SW480 (cell line): Measurements from ENCODE around the gene DENND6A.
A peak's percentile ranks its signal among the peaks of the same experiment; 100 is the strongest.
"Not testable (repeated sequence)": the region's sequence is repeated elsewhere in the genome, so short reads cannot be mapped to it uniquely, and the experiment has no call there.

ENCODE experiments used
- DNase-seq: peaks from one replicate; pipeline ENCODE4 v3.0.0-alpha.2; 2016; ENCODE audit warnings: low spot score

The DENND6A gene

DNA sequence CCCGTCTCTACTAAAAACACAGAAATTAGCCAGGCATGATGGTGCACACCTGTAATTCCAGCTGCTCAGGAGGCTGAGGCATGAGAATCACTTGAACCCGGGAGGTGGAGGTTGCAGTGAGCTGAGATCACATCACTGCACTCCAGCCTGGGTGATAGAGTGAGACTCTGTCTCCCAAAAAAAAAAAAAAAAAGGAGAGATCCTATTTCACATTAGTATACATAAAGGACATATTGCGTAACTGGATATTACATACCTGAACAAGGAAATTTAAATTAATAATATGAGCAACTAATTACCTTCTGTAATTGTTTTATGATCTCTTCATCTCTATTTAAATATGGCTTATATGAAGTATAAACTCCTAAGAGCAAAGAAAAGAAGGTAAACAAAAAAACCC lies 58.6 kb downstream of the DENND6A start:
- not testable (repeated sequence) for DNase-seq

DNA sequence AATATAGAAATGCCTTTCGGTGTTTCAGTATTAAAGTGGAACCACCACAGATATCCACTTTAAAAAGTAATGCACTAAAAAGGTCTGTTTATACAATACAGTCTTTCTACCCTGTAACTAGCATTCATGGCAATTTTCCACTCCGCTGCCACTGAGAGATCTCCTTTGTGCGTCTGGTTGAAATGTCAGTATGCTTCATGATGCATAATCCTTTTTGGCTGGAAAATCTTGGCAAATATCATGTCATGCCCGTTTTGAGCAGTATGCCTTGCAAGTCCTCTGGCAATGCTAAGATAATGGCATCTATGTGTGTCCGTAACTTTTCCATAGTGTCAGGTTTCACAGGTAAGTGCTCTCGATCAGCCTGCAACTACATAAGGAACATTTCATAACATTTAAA lies 64.9 kb downstream of the DENND6A start:
- DNase-seq: no peak

DNA sequence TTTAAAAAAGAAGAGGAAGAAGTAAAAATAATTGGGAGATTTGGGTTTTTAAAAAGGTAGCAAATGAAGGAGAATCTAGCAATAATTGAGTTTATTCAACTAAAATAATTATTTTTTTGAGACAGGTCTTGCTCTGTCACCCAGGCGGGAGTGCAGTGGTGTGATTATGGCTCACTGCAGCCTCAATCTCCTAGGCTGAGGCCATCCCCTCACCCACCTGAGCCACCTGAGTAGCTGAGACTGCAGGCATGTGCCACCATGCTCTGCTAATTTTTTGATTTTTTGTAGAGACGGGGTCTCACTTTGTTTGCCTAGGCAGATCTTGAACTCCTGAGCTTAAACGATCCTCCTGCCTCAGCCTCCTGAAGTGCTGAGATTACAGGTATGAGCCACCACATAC lies 68.1 kb downstream of the DENND6A start:
- DNase-seq: no peak

DNA sequence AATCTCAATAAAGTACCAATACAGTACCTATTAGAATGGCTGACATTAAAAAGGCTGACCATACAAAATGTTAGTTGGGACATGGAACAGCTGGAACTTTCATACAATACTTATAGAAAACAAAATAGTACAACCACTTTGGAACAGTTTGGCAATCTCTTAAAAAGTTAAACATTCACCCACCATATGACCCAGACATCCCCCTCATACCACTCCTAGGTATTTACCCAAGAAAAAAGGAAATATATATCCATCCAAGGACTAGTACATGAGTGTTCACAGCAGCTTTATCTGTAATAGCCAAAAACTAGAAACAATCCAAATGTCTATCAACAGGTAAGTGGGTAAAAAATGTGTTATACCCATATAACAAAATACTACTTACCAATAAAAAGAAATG lies 70.5 kb downstream of the DENND6A start:
- DNase-seq: no peak

DNA sequence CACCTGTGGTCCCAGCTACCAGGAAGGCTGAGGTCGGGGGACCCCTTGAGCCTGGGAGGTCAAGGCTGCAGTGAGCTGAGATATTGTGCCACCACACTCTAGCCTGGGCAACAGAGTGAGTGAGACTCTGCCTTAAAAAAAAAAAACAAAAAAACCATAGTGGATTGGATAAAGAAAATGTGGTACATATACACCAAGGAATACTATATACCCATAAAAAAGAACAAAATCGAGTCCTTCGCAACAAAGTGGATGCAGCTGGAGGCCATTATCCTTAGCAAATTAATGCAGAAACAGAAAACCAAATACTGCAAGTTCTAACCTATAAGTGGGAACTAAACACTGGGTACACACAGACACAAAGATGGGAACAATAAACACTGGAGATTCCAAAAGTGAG lies 75.1 kb downstream of the DENND6A start:
- DNase-seq: no peak

DNA sequence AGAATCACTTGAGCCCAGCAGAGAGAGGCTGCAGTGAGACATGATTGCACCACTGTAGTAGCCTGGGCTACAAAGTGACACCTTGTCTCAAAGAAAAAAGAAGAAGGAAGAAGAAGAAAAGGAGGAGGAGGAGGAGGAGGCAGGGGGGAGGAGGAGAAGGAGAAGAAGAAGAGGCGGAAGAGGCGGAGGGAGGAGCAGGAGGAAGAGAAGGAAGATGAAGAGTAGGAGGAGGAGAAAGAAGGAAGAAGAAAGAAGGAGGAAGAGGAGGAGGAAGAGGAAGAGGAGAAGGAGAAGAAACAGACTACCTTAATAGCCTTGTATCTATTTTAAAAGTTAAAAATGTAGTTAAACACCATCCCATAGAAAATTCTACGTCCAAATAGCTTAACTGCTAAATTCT lies 76.6 kb downstream of the DENND6A start:
- no peak for DNase-seq

DNA sequence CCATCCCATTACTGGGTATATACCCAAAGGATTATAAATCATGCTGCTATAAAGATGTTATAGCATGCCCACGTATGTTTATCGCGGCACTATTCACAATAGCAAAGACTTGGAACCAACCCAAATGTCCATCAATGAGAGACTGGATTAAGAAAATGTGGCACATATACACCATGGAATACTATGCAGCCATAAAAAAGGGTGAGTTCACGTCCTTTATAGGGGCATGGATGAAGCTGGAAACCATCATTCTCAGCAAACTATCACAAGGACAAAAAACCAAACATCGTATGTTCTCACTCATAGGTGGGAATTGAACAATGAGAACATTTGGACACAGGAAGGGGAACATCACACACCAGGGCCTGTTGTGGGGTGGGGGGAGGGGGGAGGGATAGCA lies 81.0 kb downstream of the DENND6A start:
- not testable (repeated sequence) for DNase-seq

DNA sequence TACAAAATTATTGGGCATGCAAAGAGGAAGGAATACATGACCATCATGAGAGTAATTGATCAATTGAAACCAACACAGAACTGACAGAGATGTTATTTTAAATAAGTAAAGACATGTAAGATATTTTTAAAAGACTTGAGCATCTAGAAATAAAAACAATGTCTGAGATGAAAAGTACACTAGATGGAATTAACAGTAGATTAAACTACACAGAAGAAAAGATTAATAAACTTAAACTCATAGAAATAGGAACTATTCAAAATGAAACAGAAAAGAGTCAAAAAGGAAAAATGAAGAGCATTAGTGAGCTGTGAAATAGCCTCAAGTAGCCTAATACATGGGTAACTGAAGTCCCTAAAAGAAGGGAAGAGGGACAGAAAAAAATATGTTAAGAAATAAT lies 87.2 kb downstream of the DENND6A start:
- DNase-seq: no peak

DNA sequence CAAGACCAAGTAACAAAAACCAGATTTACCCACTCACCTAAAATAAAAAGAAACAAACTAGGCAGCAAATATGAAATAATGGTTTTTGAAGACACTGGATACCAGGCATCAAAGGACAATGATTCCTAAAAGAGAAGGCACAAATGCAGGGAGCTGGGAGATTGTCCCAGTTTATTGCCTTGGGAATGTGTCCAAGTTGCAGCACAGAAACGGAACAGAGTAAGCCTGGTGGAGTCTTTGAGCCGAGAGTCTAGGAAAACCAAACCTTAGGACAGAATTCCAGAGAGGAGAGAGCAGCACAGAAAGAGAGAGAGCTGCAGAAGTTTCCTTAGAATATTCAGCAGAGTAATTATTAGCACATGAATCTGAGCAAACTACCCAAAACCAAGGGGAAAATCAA lies 87.9 kb downstream of the DENND6A start:
- no peak for DNase-seq

DNA sequence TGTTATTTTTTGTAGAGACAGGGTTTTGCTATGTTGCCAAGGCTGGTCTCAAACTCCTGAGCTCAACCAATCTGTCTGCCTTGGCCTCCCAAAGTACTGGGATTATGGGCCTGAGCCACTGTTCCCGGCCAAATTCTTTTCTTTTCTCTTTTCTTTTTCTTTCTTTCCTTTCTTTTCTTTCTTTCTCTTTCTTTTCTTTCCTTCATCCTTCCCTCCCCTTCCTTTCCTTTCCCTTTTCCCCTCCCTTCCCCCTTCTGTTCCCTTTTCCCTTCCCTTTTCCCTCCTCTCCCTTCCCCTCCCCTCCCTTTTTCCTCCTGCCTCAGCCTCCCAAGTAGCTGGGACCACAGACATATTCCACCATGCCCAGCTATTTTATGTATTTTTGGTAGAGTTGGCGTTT lies 92.7 kb downstream of the DENND6A start:
- DNase-seq: no peak

DNA sequence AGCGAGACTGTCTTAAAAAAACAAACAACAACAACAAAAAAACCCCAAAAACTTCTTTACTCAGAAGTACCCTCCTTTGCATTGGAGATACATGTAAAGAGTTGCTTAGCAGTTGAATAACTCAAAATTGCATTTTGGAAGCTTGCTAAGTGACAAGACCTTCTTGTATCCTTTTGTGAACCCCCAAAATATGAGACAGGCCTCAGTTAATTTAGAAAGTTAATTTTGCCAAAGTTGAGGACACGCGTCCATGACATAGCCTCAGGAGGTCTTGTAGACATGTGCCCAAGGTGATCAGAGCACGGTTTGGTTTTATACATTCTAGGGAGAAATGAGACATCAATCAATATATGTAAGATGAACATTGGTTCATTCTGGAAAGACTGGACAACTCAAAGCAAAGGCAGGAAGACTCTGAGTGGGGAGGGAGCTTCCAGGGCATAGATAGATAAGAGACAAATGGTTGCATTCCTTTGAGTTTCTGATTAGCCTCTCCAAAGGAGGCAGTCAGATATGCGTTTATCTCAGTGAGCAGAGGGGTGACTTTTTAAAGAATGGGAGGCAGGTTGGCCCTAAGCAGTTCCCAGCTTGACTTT lies 94.0 kb downstream of the DENND6A start:
- DNase-seq: no peak

DNA sequence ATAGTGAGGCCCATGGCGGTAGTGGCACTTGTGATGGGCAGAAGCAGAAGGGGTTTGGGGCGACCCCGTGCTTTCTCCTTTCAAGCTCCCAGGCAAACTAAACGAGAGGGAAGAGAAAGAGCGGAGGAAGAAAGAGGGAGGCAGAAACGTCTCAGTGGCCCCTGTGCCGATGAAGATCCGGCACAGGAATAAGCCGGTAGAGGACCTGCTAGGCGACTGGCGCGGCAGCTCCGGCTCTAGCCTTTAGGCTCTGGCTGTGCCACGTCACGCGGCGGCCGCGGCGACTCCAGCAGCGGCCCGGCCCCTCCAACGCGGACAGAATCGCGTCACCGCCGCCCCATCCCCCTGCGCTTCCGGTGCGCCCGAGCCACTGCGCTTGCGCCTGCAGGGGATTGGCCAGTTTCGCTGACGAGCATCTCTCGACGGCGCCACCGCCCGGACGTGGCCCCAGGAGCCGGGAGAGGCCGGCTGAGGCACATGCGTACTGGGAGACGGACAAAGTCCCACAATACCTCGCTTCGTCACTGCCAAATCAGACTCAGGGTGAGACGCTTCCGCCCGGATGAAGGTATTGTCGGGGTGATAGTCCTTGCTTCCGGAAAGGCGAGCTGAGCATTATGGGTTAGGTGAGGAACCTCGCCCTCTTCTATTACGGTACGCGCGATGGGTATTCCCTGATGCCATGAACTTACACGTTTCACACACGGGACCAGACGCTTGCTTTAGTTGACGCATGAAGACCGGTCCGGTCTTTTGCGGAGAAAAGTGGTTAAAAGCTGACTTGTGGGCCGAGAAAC lies 95.6 kb downstream of the DENND6A start, which contains the start of gene ARF4:
Gene ARF4 (minus strand): TSS at position 218 of the 797 bp plus-strand sequence. CDS start 204 bp downstream, at position 14.
- peak; percentile 99 for DNase-seq

DNA sequence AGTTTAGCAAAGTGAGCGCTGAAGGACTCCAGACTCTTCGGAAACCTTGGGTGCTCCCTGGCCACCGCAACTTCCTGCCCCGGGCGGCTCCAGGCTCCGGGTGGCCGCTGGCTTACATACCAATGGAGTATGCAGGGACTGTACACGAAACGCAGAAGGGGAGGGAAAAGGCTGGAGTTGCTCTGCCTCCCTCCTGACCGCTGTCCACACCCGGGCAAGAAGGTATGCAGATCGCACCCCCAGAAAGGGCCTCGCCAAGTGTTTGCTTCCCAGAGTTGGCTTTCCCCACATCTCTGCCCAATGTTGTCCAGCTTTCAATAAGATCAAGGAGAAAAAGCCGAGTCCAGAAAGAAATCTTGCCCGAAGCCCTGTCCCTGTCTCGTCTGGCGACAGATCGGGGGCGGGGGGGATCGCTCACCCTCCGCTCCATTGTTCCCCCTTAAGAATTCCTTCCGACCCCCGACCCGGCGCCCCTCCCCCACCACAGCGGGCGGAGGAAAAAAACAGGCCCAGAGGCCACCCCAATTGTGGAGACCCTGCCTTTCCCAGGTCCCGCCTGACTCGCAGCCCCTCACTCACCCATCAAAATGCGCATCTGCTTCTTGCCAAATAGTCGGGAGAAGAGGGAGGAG lies 96.3 kb downstream of the DENND6A start:
- DNase-seq: peak; percentile 93

DNA sequence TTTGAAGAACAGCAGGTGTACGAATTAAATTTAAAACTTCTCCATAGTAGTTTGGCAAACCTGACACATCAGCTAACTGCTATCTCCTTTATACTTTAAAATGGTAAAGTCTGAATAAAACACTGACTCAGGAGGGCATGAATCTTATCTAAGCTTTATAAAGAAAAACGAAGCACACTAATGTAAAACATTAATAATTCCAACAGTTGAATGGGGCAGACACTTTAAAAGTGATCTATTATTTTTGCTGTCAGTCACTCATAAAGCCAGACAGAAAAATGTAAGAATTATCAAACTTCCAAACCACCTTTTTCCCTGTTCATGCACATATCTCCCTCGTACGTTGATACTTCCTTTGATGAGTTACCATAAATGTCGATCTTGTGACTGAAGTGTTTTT lies 98.3 kb downstream of the DENND6A start:
- DNase-seq: no peak

DNA sequence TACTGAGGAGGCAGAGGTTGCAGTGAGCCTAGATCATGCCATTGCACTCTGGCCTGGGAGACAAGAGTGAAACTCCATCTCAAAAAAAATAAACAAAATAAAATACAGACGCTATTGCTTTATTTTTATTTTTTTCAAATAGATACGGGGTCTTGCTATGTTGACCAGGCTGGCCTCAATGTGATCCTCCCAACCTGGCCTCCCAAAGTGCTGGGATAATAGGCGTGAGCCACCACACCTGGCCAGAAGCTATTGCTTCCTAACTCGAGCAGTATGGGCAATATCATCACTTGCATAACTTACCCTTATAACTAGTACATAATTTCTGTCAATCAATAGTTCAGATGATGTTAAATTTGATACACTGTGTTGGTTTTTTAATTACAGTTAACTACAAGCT lies 98.7 kb downstream of the DENND6A start:
- DNase-seq: no peak

DNA sequence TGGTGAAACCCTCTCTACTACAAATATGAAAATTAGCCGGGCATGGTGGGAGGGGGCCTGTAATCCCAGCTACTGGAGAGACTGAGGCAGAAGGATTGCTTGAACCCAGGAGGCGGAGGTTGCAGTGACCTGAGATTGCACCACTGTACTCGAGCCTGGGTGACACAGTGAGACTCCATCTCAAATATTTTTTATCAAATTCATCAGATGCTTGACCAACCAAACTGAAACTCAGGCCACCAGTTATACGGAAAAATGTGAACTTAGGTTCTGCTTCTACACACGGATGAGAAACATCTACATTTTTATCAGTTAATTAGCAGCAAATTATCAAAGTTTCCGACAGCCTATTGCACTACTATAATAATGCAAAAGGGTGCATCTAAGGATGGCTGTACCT lies 100.6 kb downstream of the DENND6A start:
- no peak for DNase-seq

DNA sequence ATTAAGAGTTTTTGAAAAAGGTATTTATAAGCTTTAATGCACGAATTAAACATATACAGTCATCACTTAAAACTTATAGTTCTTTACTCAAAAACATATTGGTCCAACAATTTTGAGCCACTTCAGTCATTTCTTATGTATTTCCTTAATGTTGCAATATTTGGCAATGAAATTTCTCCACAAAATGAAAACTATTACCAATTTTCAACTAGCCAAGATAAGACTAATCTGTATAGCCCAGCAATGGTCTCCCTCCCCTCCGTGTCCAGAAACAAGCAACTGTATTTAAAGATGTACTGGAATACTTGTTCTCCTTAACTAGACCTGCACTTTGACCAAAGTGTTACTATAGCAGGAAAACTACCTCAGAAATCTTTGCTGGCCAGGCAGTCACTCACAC lies 105.0 kb downstream of the DENND6A start:
- no peak for DNase-seq

DNA sequence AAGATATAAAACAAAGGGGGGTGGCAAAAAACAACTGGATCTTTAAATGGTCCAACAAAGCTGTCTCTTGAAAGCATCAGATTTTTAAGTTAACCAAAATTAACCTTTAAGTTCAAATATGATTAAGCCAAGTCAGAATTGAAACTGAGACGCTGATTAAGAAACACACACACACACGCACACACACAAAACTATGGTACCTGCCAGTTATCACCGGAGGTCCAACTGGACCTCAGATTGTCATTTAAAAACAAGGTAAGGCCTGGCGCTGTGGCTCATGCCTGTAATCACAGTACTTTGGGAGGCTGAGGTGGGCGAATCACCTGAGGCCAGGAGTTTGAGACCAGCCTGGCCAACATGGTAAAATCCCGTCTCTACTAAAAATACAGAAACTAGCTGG lies 106.1 kb downstream of the DENND6A start:
- no peak for DNase-seq

DNA sequence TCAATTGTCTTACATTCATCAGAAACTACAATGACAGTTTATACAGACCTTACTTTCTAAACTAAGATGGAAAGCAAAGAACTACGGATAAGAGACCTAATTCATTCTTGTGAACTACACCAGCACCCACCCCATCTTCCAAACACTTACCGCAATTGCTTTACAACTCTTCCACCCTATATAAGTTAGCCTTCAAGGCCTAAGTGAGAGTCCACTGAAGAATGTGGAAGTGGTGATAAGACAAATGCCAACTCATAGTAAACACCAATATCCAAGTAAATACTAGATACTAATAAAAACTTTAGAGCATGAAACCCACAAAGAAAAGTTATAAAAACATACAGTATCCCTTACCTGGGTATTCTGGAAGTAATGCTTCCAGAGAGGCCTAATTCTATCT lies 109.3 kb downstream of the DENND6A start:
- DNase-seq: no peak

DNA sequence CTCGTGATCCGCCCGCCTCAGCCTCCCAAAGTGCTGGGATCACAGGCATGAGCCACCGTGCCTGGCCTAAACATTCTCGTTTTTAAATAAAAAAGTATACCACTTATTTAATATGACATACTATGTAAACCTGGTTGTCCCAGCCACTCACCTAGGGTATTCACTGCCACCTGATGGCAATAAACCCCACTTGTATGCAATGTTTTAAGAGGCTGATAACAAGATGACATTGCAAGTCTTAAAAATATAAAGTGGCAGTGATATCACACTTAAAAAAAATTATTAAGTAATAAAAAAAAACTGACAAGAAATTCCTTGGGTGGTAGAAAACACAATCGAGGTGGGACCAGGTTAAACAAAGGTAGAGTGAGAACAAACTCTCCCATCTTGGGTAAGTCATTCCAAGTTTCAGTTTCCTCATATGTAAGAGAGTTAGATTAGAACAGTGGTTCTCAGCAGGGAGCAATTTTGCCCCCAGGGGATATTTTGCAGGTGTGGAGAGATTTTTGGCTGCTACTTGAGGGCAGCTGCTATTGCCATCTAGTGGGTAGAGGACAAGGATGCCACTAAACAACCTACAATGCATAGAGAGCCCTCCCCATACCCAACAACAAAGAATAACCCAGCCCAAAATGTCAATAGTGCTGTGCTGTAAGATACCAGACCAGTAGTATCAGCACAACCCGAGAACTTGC lies 110.3 kb downstream of the DENND6A start:
- peak; percentile 28 for DNase-seq

DNA sequence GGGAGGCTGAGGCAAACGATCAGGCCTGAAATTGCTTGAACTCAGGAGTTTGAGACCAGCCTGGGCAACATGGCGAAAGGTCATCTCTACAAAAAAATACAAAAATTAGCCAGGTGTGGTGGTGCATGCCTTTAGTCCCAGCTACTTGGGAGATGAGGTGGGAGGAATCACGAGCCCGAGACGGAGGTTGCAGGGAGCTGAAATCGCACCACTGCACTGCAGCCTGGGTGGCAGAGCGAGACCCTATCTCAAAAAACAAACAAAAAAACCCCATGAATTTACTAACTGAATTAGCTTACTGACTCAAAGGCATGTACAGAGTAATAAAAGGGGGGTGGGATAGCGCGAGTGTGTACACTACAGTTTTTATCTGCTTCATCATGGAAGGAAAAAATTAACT lies 115.1 kb downstream of the DENND6A start:
- DNase-seq: no peak

DNA sequence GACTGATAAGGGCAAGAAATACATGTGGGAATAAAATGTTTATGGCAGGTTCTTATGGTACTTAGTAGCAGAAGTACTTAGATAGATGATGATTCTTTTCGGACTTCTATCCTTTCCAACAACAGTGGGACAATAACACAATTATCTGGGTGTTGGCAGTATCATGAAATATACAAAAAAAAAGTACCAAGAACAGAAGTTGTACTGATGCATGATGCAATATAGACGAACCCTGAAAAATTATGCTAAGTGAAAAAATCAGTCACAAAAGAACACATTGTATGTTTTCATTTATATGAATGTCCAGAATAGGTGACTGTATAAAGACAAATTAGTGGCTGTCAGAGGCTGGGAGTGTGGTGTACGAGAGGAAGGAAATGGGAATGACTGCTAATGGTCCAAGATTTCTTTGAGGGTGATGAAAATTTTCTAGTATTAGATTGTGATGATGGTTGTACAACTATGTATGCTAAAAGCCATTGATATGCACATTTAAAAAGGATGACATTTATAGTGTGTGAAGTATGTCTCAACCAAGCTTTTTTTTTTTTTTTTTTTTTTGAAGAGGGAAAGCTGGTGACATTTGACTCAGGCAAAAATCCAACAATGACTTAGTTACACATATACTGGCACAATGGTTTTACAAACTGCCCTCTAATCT lies 116.8 kb downstream of the DENND6A start:
- no peak for DNase-seq
